ENCODE results near the gene AGAP1.

AGAP1 gene

DNA sequence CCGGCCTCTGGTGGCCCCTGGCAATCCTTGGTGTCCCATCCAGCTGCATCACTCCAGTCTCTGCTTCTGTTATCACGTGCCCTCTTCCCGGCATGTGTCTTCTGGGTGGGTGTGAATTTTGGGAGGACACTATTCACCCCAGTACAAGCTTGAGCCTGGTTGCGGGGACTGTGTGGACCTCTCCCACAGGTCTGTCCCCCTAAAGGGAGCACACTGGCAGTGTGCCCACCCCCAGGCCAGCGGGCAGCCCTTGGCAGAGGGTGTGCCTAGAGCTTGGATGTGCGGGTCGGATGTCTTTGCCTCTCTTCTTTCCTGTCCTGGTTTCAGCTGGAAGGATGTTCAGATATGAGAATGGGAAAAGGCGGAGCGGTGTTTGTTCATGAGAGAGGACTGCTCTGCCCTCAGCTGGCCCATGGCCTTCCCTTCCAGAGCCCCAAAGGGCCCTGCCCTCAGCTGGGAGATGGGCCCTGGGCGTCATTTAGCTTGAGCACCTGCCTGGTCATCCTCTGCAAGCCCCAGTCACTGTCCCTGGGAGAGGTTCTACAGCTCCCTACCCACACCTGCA lies 73.2 kb downstream of the AGAP1 start:
- H3K4me3 ChIP-seq (ENCODE audit: low read depth, low read length), result no peak overlapping the region
- TF ChIP-seq, protein P1, sequence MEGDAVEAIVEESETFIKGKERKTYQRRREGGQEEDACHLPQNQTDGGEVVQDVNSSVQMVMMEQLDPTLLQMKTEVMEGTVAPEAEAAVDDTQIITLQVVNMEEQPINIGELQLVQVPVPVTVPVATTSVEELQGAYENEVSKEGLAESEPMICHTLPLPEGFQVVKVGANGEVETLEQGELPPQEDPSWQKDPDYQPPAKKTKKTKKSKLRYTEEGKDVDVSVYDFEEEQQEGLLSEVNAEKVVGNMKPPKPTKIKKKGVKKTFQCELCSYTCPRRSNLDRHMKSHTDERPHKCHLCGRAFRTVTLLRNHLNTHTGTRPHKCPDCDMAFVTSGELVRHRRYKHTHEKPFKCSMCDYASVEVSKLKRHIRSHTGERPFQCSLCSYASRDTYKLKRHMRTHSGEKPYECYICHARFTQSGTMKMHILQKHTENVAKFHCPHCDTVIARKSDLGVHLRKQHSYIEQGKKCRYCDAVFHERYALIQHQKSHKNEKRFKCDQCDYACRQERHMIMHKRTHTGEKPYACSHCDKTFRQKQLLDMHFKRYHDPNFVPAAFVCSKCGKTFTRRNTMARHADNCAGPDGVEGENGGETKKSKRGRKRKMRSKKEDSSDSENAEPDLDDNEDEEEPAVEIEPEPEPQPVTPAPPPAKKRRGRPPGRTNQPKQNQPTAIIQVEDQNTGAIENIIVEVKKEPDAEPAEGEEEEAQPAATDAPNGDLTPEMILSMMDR (conservative IDR thresholded peaks at IDR 0.05; ENCODE audit: low read depth, low read length), result no peak
- no peak for DNase-seq (ENCODE audit: low read depth)

DNA sequence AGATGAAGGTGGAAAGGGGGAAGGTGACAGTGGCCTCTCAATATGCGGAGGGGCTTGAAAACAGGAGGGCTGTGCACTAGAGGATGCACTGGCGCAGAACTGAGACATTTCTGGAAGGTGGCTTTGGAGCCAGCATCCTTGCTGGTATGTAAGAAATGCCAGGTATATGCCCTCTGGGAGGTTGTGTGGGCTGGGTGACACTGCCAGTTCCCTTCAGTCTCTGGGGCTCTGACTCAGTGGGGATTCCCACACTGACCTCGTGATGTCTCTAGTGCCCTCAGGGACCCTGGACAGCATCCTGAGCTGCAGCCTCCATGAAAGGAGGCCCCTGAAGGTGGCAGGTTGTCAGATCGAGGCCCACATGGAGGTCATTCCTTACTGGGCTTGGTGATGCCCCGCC lies 74.0 kb downstream of the AGAP1 start:
- TF ChIP-seq, protein P1 (conservative IDR thresholded peaks at IDR 0.05; ENCODE audit: low read depth, low read length), result no peak
- no peak for DNase-seq (ENCODE audit: low read depth)
- no peak overlapping the region for H3K4me3 ChIP-seq (ENCODE audit: low read depth, low read length)

DNA sequence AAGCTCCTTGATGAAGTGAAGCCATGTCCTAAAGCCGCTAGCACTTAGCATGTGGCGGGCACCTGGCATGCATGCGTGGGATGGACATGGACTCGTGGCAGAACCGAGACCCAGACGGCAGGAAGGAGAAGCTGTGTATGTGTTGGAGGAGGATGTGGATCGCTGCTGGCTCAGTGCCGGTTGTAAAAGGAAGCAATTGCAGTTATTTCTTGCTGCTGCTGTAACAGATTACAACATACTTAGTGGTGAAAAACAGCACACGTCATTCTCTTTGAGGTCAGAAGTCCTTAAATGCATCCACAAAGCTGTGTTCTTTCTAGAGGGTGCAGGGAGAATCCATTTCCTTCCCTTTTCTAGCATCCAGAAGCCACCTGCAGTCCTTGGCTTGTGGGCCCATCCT lies 74.6 kb downstream of the AGAP1 start:
- DNase-seq (ENCODE audit: low read depth), result peak; percentile 33
- no peak overlapping the region for H3K4me3 ChIP-seq (ENCODE audit: low read depth, low read length)

DNA sequence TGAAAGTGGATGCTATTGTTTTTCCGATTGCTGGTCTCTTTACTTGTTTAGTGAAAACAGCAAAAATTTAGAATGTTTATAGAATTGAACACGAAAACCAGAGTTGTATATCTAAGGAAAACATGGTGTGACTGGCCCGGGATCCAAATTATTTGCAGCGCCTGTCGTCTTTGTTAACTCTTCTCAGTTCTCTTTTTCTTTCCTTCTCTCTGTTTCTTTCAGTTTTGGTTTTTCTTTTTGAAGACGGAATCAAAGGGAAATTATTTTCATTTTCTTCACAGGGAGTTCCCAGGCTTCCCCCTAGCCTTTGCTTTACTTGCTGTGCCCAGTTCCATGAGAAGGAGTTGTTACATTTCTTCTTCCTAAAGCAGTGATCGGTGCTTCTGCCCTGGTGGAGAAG lies 76.0 kb downstream of the AGAP1 start:
- no peak overlapping the region for H3K4me3 ChIP-seq (ENCODE audit: low read depth, low read length)
- TF ChIP-seq, protein P1 (conservative IDR thresholded peaks at IDR 0.05; ENCODE audit: low read depth, low read length), result no peak
- peak; percentile 30 for DNase-seq (ENCODE audit: low read depth)

More for the DNA sequence above, 74.6 kb downstream of the AGAP1 start:
- TF ChIP-seq, protein P1 (conservative IDR thresholded peaks at IDR 0.05; ENCODE audit: low read depth, low read length), result no peak

DNA sequence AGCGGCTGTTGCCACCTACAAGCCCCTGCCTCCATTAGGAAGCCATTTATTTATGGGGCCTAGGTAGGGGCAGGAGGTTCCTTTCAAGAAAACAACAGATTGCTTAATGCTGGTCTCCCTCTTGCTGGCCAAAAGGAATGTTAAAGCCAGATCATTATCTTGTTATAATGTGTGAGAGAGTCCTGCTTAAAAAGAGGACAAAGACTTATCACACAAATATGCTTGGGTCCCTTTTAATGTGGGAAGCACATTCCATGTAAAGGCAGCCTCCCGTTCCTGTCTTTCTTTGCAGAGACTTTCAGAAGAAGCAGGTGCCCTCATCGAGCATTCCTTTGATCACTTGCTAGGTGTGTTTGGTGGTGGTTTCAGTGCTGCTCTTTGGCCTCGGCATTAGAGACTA lies 76.4 kb downstream of the AGAP1 start:
- no peak overlapping the region for H3K4me3 ChIP-seq (ENCODE audit: low read depth, low read length)
- peak; percentile 35 for DNase-seq (ENCODE audit: low read depth)
- TF ChIP-seq, protein P1 (conservative IDR thresholded peaks at IDR 0.05; ENCODE audit: low read depth, low read length), result no peak

DNA sequence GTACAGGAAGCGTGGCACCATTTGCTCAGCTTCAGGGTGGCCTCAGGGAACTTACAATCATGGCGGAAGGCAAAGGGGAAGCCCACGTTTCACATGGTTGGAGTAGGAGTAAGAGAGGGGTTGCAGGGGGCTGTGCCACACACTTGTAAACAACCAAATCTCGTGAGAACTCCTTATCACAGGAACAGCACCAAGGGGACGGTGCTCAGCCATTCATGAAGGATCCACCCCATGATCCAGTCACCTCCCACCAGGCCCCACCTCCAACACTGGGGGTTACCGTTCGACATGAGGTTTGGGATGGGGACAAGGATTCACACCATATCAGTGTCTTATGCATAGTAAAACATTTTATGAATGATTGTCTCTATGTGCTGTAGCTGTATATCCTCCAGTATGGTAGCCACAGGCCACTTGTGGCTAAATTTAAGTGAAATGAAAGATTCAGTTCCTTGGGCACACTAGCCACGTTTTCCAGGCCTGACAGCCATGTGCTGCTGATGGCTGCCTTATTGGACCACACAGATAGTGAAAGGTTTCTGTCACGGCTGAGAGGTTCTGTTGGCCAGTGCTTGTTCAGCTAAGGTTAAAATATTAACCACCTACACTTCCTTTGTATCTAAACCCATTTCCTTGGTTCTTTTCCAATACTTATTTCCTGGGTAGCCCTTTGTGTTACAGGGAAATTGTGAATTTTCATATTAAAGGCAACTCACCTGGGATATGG lies 77.3 kb downstream of the AGAP1 start:
- no peak overlapping the region for H3K4me3 ChIP-seq (ENCODE audit: low read depth, low read length)
- DNase-seq (ENCODE audit: low read depth), result no peak
- TF ChIP-seq, protein P1 (conservative IDR thresholded peaks at IDR 0.05; ENCODE audit: low read depth, low read length), result no peak

DNA sequence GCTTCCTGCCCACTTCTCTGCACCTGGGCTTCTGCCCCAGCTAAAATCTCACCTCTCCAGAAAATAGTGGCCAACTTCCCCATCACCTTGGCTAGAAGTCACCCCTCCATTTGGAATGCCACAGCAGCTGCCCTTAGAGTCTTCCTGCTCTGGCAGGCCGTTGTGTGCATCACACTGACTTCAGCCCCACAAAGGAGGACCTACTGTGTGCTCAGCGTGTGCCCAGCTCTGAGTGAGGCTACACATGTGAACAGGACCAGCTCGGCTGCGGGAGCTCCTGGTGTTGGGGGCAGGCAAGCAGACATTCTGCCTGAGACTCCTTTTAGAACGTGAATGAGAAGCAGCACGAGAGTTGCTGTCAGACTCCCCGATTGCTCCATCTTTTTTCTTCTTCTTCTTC lies 78.7 kb downstream of the AGAP1 start:
- DNase-seq (ENCODE audit: low read depth), result no peak
- TF ChIP-seq, protein P1 (conservative IDR thresholded peaks at IDR 0.05; ENCODE audit: low read depth, low read length), result no peak

More for the DNA sequence above, 78.7 kb downstream of the AGAP1 start:
- H3K4me3 ChIP-seq (ENCODE audit: low read depth, low read length), result no peak overlapping the region
